Loucy (cell line): Measurements from ENCODE around the gene EHBP1L1.

Experiments used
- EZH2phosphoT487 ChIP-seq: fragments of 200-600 bp; IDR thresholded peaks from 2 replicates; pipeline ENCODE4 v1.6.1; 2018; ENCODE audit warnings: antibody characterized with exemption, mild to moderate bottlenecking, moderate library complexity, borderline replicate concordance
- TF ChIP-seq, protein P1 (sequence below): fragments of 200-600 bp; sonication (generic); conservative IDR thresholded peaks from 2 replicates; pipeline ENCODE4 v1.5.1; 2014; ENCODE audit warnings: mild to moderate bottlenecking, antibody characterized with exemption, low read length

DNA sequence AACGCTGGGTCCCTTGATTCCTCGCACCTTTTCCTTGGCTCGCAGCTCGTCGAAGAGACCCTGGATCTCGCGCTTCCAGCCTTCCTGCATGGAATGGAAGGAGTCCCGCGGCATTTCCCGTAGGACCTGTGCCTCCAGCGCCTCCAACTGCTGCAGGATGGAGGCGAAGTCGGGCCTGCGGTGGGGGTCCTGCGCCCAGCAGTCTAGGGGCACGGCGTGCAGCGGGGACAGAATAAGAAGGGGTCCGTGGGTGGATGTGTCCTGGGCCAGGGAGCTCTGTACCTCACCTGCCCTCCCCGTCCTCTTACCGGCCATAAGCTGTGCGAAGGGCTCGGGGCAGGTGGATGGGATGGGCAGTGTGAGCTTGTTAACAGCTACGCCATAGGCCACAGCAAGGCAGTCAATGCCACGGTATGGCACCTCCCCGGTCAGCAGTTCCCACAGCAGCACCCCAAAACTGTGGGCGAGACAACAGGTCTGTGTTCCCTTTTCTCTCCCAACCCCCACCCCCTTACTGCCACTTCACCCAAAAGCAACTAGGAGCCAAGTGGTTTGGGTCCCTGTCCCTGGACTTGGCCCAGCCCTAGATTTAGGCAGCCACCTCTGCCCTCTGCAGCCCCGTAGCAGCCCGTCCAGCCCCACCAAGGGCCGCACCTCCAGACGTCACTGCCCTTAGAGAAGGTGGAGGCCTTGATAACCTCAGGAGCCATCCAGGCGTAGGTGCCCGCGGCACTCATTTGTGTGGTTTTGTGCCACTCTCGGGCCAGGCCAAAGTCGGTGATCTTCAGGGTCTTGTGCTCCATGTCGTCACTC is 32.0 kb downstream of the EHBP1L1 start:
- TF ChIP-seq, protein P1, sequence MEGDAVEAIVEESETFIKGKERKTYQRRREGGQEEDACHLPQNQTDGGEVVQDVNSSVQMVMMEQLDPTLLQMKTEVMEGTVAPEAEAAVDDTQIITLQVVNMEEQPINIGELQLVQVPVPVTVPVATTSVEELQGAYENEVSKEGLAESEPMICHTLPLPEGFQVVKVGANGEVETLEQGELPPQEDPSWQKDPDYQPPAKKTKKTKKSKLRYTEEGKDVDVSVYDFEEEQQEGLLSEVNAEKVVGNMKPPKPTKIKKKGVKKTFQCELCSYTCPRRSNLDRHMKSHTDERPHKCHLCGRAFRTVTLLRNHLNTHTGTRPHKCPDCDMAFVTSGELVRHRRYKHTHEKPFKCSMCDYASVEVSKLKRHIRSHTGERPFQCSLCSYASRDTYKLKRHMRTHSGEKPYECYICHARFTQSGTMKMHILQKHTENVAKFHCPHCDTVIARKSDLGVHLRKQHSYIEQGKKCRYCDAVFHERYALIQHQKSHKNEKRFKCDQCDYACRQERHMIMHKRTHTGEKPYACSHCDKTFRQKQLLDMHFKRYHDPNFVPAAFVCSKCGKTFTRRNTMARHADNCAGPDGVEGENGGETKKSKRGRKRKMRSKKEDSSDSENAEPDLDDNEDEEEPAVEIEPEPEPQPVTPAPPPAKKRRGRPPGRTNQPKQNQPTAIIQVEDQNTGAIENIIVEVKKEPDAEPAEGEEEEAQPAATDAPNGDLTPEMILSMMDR: no peak
- TF ChIP-seq EZH2phosphoT487: no peak
